ENCODE results near the gene HOXC5.

Gene HOXC5

GRCh38 chr12:53995378-53996239 is 37.2 kb upstream of the HOXC5 start:
- DNase-seq (ENCODE audit: low read depth) = no peak

GRCh38 chr12:53996240-53997203 is 36.3 kb upstream of the HOXC5 start:
- DNase-seq (ENCODE audit: low read depth) = no peak

- DNase-seq (ENCODE audit: low read depth) = no peak
Measured at GRCh38 chr12:53997204-53998109, 35.4 kb upstream of the HOXC5 start.

GRCh38 chr12:53998110-53998899 is 34.5 kb upstream of the HOXC5 start:
- no peak for DNase-seq (ENCODE audit: low read depth)

- DNase-seq (ENCODE audit: low read depth) = no peak
Measured at GRCh38 chr12:53998900-53999236, 34.0 kb upstream of the HOXC5 start.

GRCh38 chr12:53999559-54000115 is 33.2 kb upstream of the HOXC5 start:
- no peak for DNase-seq (ENCODE audit: low read depth)

GRCh38 chr12:54000116-54001114 is 32.4 kb upstream of the HOXC5 start, which contains the start of gene HOXC9:
HOXC9 (plus strand) TSS chr12:54000161; CDS start chr12:54000189, 28 bp downstream.
- DNase-seq (ENCODE audit: low read depth) = no peak

- DNase-seq (ENCODE audit: low read depth) = no peak
Measured at GRCh38 chr12:54001283-54002187, 31.3 kb upstream of the HOXC5 start.

- no peak for DNase-seq (ENCODE audit: low read depth)
Measured at GRCh38 chr12:54002278-54002914, 30.5 kb upstream of the HOXC5 start.

GRCh38 chr12:54002915-54003389 is 29.9 kb upstream of the HOXC5 start:
- DNase-seq (ENCODE audit: low read depth) = no peak

- no peak for DNase-seq (ENCODE audit: low read depth)
Measured at GRCh38 chr12:54003625-54004024, 29.2 kb upstream of the HOXC5 start.

GRCh38 chr12:54004063-54004840 is 28.6 kb upstream of the HOXC5 start:
- DNase-seq (ENCODE audit: low read depth) = no peak

- DNase-seq (ENCODE audit: low read depth) = no peak
Measured at GRCh38 chr12:54004841-54005530, 27.9 kb upstream of the HOXC5 start.

- DNase-seq (ENCODE audit: low read depth) = no peak
Measured at GRCh38 chr12:54005531-54005852, 27.4 kb upstream of the HOXC5 start.

GRCh38 chr12:54005853-54006558 is 26.8 kb upstream of the HOXC5 start:
- DNase-seq (ENCODE audit: low read depth) = peak; percentile 77

Measured in stimulated activated CD8-positive, alpha-beta memory T cell treated with anti-CD3 and anti-CD28 coated beads, Interleukin-7, amount 100 ng/mL, for 24 hours (primary cell).